Astrocyte of the spinal cord (primary cell): ENCODE data around the gene BANK1.

Experiments used
- DNase-seq: peaks from one replicate; pipeline ENCODE4 v3.0.0; 2011; ENCODE audit warnings: low read depth, low spot score
- H3K4me3 ChIP-seq: 2 replicates; pipeline ENCODE4 v1.5.1; 2011; ENCODE audit warnings: low read depth, mild to moderate bottlenecking, low read length, moderate library complexity
- in situ Hi-C: cut with HindIII; loops from 2 replicates; pipeline ENCODE4 v1.10.0; 2017; ENCODE audit warnings: low sequenced_read_pairs
- TF ChIP-seq, protein P1 (sequence below): IDR thresholded peaks from 2 replicates; pipeline ENCODE4 v1.5.1; 2012; ENCODE audit warnings: low read depth, mild to moderate bottlenecking, low read length, inconsistent platforms

BANK1 gene

DNA sequence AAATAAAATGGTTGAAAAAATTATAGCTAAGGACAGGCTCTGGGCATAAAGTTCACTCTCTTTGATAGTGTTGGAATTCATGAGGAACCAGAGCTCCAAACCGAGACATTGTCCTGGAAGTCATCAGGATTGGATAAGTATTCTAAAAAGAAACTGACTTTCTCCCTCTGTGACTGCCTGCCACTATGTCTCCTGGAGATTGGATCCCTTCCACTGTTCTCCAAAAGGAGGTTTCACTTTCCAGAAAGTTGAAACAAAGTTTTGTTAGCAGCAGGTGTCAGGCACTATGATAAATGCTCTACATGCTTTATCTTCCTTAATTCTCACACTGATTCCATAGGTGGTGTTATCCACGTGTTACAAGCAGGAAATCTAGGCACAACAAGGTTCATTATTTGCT, 16.8 kb downstream of the BANK1 start:
- TF ChIP-seq, protein P1, sequence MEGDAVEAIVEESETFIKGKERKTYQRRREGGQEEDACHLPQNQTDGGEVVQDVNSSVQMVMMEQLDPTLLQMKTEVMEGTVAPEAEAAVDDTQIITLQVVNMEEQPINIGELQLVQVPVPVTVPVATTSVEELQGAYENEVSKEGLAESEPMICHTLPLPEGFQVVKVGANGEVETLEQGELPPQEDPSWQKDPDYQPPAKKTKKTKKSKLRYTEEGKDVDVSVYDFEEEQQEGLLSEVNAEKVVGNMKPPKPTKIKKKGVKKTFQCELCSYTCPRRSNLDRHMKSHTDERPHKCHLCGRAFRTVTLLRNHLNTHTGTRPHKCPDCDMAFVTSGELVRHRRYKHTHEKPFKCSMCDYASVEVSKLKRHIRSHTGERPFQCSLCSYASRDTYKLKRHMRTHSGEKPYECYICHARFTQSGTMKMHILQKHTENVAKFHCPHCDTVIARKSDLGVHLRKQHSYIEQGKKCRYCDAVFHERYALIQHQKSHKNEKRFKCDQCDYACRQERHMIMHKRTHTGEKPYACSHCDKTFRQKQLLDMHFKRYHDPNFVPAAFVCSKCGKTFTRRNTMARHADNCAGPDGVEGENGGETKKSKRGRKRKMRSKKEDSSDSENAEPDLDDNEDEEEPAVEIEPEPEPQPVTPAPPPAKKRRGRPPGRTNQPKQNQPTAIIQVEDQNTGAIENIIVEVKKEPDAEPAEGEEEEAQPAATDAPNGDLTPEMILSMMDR = no peak
- in situ Hi-C loops = no loop called here
- no peak for DNase-seq
- no peak overlapping the region for H3K4me3 ChIP-seq

DNA sequence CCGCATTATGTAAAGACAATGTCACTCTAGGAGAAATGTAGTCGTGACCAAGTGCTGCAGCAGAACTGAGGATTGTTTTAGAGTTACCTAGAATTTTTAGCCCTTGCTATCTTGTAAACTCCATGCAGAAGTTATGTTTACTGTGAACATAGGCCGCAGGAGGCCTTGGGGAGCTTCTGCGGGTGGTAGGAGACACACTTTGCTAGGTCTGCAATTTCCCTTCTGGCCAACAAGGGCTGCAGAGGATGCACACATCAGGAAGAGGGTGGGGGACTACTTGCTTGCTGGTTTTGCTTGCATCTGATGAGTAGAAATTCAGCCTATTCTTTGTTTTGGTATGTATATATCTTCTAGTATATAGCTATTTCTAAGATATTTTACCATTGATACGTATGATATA, 23.1 kb downstream of the BANK1 start:
- TF ChIP-seq, protein P1 = no peak
- DNase-seq = no peak
- in situ Hi-C loops = no loop called here
- no peak overlapping the region for H3K4me3 ChIP-seq

DNA sequence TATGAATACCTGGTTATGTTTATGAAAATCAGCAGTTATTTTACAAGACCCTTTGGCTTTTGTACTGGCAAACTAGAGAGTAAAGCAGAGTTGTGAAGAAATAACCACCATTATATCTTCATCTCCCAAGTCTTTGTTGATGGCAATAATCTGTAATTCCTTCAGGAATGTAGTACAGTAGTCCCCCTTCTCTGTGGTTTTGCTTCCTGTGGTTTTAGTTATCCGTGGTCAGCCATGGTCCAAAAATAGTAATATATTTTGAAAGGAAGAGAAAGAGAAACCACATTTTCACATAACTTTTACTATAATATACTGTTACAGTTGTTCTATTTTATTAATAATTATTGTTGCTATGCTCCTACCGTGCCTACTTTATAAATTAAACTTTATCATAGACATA, 27.8 kb downstream of the BANK1 start:
- TF ChIP-seq, protein P1 = no peak
- no peak overlapping the region for H3K4me3 ChIP-seq
- DNase-seq = peak; percentile 77
- in situ Hi-C loops = no loop called here

DNA sequence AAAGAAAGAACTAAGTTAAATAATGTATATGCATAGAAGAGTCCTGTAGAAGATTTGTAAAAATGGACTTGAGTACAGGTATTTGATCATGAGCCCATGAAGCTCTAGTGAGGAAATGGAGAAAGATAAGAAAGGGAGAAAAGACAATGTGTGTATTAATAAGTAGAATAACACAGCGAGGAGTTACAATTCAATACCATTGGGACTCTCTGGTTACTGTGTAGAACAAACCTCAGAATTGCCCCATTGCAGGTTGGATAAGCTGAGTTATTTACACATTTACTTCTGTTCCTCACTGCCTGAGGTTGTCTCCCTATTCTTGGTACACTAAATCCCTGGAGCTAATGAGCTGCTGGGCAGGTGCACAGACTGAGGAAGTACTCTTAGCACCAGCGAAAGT, 33.3 kb downstream of the BANK1 start:
- H3K4me3 ChIP-seq = no peak overlapping the region
- DNase-seq = no peak
- in situ Hi-C loops = no loop called here
- TF ChIP-seq, protein P1 = no peak

DNA sequence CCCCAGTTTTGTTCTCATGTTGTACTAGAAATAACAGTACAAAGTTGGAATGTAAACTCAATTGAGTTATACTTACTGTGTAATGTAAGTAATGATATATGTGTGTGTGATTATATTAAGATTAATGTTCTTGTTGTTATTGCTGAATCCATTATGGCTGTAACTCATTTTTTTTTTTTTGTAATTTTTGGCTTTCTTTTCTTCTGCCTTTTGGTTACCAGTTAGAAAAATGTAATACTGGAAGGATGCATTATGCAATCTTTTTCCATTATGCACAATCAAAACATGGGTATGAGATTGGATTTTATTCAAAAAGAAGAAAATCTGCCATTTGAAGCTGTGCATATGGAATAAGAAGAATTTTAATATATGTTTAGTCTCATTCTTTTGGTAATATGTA, 34.0 kb downstream of the BANK1 start:
- no peak overlapping the region for H3K4me3 ChIP-seq
- TF ChIP-seq, protein P1 = no peak
- no peak for DNase-seq

DNA sequence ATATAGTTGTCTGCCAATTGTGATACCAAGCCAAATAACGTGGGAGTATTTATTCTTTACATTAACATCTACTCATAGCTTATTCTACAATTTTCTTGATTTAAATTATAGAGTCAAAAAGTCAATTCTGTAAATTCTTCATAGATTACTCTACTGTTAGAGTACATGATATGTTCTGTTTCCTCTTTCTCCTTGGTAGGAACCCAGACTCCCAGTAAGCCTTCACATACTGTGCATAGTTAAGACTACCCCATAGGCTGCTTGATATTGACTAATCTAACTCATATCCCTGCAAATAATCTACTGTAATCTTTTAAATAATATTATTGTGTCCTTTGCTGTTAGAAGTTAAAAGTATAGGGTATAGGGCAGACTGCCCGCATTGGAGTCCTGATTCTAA, 35.4 kb downstream of the BANK1 start:
- no peak overlapping the region for H3K4me3 ChIP-seq
- no peak for DNase-seq
- TF ChIP-seq, protein P1 = no peak
- in situ Hi-C loops = no loop called here

More for the DNA sequence above, 34.0 kb downstream of the BANK1 start:
- in situ Hi-C loops = no loop called here

DNA sequence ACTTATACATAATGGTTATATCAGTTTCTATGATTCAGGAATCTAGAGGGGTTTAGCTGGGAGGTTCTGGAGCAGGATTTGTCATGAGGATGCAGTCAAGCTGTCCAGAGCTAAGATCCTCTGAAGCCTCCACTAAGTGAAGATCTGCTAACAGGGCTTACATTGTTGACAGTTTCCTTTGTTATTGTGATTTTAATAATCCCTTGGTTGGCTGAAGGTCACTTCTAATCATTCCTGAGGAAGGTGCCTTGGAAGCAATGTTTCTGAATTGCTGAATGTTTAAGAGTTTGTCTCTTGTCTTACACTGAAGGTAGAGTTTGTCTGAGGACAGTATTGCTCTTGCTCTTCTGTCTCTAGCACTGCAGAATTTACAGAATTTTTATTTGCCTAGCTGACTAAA, 41.3 kb downstream of the BANK1 start:
- no peak for DNase-seq
- no peak overlapping the region for H3K4me3 ChIP-seq
- in situ Hi-C loops = no loop called here
- TF ChIP-seq, protein P1 = no peak
